Liver (tissue), 9 donors: ENCODE data around the gene FLOT1. TPM values are rescaled to one million over a fixed set of nuclear protein-coding genes. Genes with fewer than 3 reads are reported as not detected.
A peak's percentile ranks its signal among the peaks of the same experiment; 100 is the strongest.

ENCODE experiments used
- DNase-seq: peaks from one replicate; pipeline ENCODE4 v3.0.0-alpha.2; 2017; ENCODE audit warnings: low spot score
- H3K27ac ChIP-seq, 2 donors: one replicate each; pipeline ENCODE4 v1.7.0; 2013; ENCODE audit warnings: inconsistent platforms in 2 of 2, low read length in 2 of 2, control low read depth in 1 of 2, low read depth in 1 of 2, mild to moderate bottlenecking in 1 of 2
- H3K27me3 ChIP-seq, 4 donors: one replicate each; pipeline versions ENCODE4 v1.6.1 to v1.7.0; 2013; ENCODE audit warnings: low read length in 3 of 4, inconsistent platforms in 1 of 4, mild to moderate bottlenecking in 1 of 4, moderate library complexity in 1 of 4; ENCODE audit not compliant: control insufficient read depth in 4 of 4, insufficient read depth in 4 of 4
- H3K36me3 ChIP-seq, 4 donors: one replicate each; pipeline versions ENCODE4 v1.6.1 to v1.7.0; 2013; ENCODE audit warnings: low read length in 3 of 4, mild to moderate bottlenecking in 3 of 4, low read depth in 1 of 4, moderate library complexity in 1 of 4; ENCODE audit not compliant: control insufficient read depth in 4 of 4, insufficient read depth in 3 of 4
- H3K4me1 ChIP-seq, 4 donors: one replicate each; pipeline versions ENCODE4 v1.6.1 to v1.7.0; 2013; ENCODE audit warnings: low read length in 3 of 4, mild to moderate bottlenecking in 3 of 4, moderate library complexity in 1 of 4; ENCODE audit not compliant: control insufficient read depth in 4 of 4, insufficient read depth in 4 of 4
- H3K4me3 ChIP-seq, 3 donors: one replicate each; pipeline versions ENCODE4 v1.6.1 to v1.7.0; 2013; ENCODE audit warnings: low read length in 3 of 3, control low read depth in 1 of 3, low read depth in 1 of 3, mild to moderate bottlenecking in 1 of 3
- H3K9ac ChIP-seq, 2 donors: one replicate each; pipeline ENCODE4 v1.7.0; 2013; ENCODE audit warnings: low read length in 2 of 2, mild to moderate bottlenecking in 2 of 2, moderate library complexity in 2 of 2, control low read depth in 1 of 2, low read depth in 1 of 2
- H3K9me3 ChIP-seq, 4 donors: one replicate each; pipeline versions ENCODE4 v1.6.1 to v1.7.0; 2013; ENCODE audit warnings: low read length in 3 of 4; ENCODE audit not compliant: control insufficient read depth in 4 of 4
- FOXA1 ChIP-seq: IDR thresholded peaks from 2 replicates; pipeline ENCODE4 v1.6.1; 2016; ENCODE audit warnings: antibody characterized with exemption
- FOXA2 ChIP-seq: IDR thresholded peaks from 2 replicates; pipeline ENCODE4 v1.6.1; 2016; ENCODE audit warnings: antibody characterized with exemption
- GABPA ChIP-seq, 2 donors: IDR thresholded peaks in 1 of 2; conservative IDR thresholded peaks in 1 of 2; 2 replicates each; pipeline ENCODE4 v1.6.1; 2016; ENCODE audit warnings: antibody characterized with exemption in 2 of 2, mild to moderate bottlenecking in 1 of 2, moderate library complexity in 1 of 2
- NR2F2 ChIP-seq: IDR thresholded peaks from 2 replicates; pipeline ENCODE4 v1.6.1; 2016; ENCODE audit warnings: antibody characterized with exemption
- RAD21 ChIP-seq, 2 donors: IDR thresholded peaks; 2 replicates each; pipeline ENCODE4 v1.6.1; 2016; ENCODE audit warnings: antibody characterized with exemption in 2 of 2, mild to moderate bottlenecking in 2 of 2
- SP1 ChIP-seq: IDR thresholded peaks from 2 replicates; pipeline ENCODE4 v1.6.1; 2018; ENCODE audit warnings: antibody characterized with exemption, mild to moderate bottlenecking
- TAF1 ChIP-seq: conservative IDR thresholded peaks from 2 replicates; pipeline ENCODE4 v1.6.1; 2016; ENCODE audit warnings: antibody characterized with exemption, mild to moderate bottlenecking
- YY1 ChIP-seq: IDR thresholded peaks from 2 replicates; pipeline ENCODE4 v1.6.1; 2016; ENCODE audit warnings: antibody characterized with exemption, mild to moderate bottlenecking
- WGBS: extraction: QIAGEN DNeasy Blood & Tissue Kit; methylation state at CpG from one replicate; pipeline ENCODE4 v1.1.7; 2013; 5-methylcytosine and 5-hydroxymethylcytosine counted together
- polyA plus RNA-seq, 2 donors: library from polyadenylated mRNA; stranded (reverse) in 1 of 2; unstranded in 1 of 2; fragments of 200-250 nt in 1 of 2; fragments of >200 nt in 1 of 2; fragmentation: Nextera tagmentation in 1 of 2; extraction: Ambion mirVana in 1 of 2; gene quantifications; one replicate each; pipeline versions ENCODE4 v1.2.1 to v1.2.3, GENCODE V29; 2013 to 2015
- total RNA-seq, 2 donors: library from RNA; depleted of rRNA; stranded (reverse); fragments of >200 nt; gene quantifications; one replicate each; pipeline ENCODE4 v1.2.3, GENCODE V29; 2014
- TF ChIP-seq, protein P1 (sequence below): IDR thresholded peaks from 2 replicates; pipeline ENCODE4 v1.6.1; 2016; ENCODE audit warnings: antibody characterized with exemption
- TF ChIP-seq, protein P2 (sequence below): fragments of 150-350 bp; IDR thresholded peaks from 2 replicates; pipeline ENCODE4 v1.5.1; 2017; ENCODE audit warnings: improper control_type of control experiment, low read depth, low read length; ENCODE audit not compliant: missing input control
- donor health status: healthy.
- donor health status: healthy.
- donor health status: healthy.
- donor health status: healthy.
- donor health status: healthy.

Gene FLOT1
- total and polyA plus RNA-seq, 4 donors: 38.6 to 99.8 (median 59.5) TPM

DNA sequence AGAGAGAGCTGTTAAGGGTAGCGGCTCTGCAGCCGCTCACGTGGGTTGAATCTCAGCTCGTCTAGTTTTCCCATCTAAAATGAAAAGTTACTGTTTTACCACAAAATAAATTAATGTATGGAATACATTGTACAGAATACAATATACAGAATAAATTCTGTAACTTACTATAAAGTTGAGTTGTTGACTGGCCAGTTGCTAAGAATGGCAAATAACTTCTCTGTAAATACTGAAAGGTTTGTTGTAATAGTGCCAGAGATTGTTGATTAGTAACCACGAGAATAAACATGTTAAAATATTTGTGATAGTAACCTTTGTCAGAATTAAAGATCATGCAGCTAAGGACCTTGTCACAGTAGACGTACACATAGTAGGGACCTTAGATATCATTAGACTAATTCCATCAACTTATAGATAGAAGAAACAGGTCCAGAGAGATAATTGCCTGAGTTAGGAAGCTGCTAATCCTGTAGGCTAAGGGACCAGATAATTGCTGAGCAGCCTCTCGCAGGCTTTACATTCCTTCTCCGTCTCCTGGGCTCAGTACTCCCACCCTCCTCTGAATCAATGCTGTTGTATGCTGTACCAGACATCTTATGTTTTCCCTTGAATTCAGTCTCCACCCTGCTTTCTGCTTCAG lies 51.2 kb downstream of the FLOT1 start:
- Histone ChIP-seq H3K4me1 (peaks cover 9 to 49% (median 35%) of the 10 kb centered on the region in 4 donors), H3K4me3 (peak overlapping the region; percentile 30 to 59 (median 45)), H3K9ac (peak overlapping the region in 1 of 2 donors; percentile 61), H3K27ac (peak overlapping the region; percentile 69 to 79), H3K9me3 (no peaks in the 10 kb centered on the region), H3K36me3 (no peaks in the 10 kb centered on the region), H3K27me3 (no peaks in the 10 kb centered on the region)
- WGBS: 11% methylated on average over 8 of the region's 8 CpGs
- DNase-seq: no peak
- TF ChIP-seq, protein P1, sequence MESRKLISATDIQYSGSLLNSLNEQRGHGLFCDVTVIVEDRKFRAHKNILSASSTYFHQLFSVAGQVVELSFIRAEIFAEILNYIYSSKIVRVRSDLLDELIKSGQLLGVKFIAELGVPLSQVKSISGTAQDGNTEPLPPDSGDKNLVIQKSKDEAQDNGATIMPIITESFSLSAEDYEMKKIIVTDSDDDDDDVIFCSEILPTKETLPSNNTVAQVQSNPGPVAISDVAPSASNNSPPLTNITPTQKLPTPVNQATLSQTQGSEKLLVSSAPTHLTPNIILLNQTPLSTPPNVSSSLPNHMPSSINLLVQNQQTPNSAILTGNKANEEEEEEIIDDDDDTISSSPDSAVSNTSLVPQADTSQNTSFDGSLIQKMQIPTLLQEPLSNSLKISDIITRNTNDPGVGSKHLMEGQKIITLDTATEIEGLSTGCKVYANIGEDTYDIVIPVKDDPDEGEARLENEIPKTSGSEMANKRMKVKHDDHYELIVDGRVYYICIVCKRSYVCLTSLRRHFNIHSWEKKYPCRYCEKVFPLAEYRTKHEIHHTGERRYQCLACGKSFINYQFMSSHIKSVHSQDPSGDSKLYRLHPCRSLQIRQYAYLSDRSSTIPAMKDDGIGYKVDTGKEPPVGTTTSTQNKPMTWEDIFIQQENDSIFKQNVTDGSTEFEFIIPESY: no peak
- TF ChIP-seq TAF1: no peak
- TF ChIP-seq GABPA (IDR thresholded peaks at IDR 0.05 in 1 of 2, conservative IDR thresholded peaks at IDR 0.05 in 1 of 2): peak in 1 of 2 donors; percentile 6
- TF ChIP-seq FOXA2: peak; percentile 48
- TF ChIP-seq SP1: peak; percentile 2
- TF ChIP-seq, protein P2, sequence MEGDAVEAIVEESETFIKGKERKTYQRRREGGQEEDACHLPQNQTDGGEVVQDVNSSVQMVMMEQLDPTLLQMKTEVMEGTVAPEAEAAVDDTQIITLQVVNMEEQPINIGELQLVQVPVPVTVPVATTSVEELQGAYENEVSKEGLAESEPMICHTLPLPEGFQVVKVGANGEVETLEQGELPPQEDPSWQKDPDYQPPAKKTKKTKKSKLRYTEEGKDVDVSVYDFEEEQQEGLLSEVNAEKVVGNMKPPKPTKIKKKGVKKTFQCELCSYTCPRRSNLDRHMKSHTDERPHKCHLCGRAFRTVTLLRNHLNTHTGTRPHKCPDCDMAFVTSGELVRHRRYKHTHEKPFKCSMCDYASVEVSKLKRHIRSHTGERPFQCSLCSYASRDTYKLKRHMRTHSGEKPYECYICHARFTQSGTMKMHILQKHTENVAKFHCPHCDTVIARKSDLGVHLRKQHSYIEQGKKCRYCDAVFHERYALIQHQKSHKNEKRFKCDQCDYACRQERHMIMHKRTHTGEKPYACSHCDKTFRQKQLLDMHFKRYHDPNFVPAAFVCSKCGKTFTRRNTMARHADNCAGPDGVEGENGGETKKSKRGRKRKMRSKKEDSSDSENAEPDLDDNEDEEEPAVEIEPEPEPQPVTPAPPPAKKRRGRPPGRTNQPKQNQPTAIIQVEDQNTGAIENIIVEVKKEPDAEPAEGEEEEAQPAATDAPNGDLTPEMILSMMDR: no peak
- no peak for TF ChIP-seq RAD21 (IDR thresholded peaks at IDR 0.05)

DNA sequence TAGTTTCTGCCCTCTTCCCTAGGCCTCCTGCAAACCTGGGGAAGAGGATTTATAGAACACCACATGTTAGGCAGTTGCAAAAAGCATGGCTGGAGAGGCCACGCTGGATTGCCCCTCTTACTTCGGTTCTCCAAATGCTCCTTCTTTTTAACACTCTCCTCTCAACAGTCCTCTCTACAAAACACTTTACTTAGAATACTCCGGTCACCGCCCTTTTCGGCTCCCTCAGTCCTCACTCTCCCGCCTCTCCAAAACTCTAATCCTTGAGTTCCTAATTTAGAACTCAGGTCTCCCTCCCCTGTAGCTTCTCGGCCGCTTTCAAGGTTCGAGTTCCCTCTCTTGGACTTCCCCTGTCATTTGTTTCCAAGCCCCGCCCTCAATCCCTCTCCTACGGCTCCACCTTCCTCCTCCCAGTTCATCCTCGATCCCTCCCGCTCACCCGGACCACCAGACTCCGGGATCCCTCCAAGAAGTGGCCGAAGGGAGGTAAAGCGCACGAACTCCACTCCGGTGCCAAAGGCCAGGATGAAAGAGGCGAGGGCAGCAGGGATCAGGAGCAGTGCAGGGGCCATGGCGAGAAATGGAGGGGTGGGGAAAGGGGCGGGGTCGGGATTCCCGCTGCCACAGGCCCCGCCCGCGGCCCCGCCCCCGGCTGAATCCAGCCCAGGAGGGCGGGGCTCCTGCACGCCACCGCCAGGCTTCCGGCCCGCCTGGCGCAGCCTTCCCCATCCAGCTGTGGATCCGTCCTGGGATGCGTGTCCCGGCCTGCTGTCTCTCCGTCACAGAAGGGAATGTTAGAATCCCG lies 51.9 kb downstream of the FLOT1 start, which contains the start of gene NRM:
TSS of gene NRM (minus strand) at position 582 of the 805 bp plus-strand sequence. CDS start at position 572, 10 bp downstream.
- peak; percentile 86 for DNase-seq
- Histone ChIP-seq H3K27ac (peak within 1 kb of the TSS; percentile 69 to 79), H3K27me3 (no peaks in the 10 kb centered on the region), H3K9ac (peak within 1 kb of the TSS in 1 of 2 donors; percentile 61), H3K4me3 (peak within 1 kb of the TSS; percentile 59 to 78 (median 77)), H3K4me1 (peaks cover 11 to 54% (median 41%) of the 10 kb centered on the region in 4 donors), H3K36me3 (no peaks in the 10 kb centered on the region), H3K9me3 (no peaks in the 10 kb centered on the region)
- TF ChIP-seq RAD21 (IDR thresholded peaks at IDR 0.05): peak in 1 of 2 donors; percentile 36
- TF ChIP-seq NR2F2: peak; percentile 24
- TF ChIP-seq, protein P1: no peak
- TF ChIP-seq YY1: no peak
- TF ChIP-seq, protein P2: no peak
- no peak for TF ChIP-seq FOXA1
- peak; percentile 63 for TF ChIP-seq SP1
- peak; percentile 49 to 63 for TF ChIP-seq GABPA (IDR thresholded peaks at IDR 0.05 in 1 of 2, conservative IDR thresholded peaks at IDR 0.05 in 1 of 2)
- WGBS: 3% methylated on average over 40 of the region's 40 CpGs
